ENCODE data around the gene CEP95. TPM values are rescaled to one million over a fixed set of nuclear protein-coding genes. Genes with fewer than 3 reads are reported as not detected.
A peak's percentile ranks its signal among the peaks of the same experiment; 100 is the strongest.

The CEP95 gene
- total and polyA plus RNA-seq, 2 of the 13 experiments (the other 11 are each of a cell fraction or from before 2014, with no cell fraction given), result 65.9 to 68.8 TPM

- TF ChIP-seq, protein P1, sequence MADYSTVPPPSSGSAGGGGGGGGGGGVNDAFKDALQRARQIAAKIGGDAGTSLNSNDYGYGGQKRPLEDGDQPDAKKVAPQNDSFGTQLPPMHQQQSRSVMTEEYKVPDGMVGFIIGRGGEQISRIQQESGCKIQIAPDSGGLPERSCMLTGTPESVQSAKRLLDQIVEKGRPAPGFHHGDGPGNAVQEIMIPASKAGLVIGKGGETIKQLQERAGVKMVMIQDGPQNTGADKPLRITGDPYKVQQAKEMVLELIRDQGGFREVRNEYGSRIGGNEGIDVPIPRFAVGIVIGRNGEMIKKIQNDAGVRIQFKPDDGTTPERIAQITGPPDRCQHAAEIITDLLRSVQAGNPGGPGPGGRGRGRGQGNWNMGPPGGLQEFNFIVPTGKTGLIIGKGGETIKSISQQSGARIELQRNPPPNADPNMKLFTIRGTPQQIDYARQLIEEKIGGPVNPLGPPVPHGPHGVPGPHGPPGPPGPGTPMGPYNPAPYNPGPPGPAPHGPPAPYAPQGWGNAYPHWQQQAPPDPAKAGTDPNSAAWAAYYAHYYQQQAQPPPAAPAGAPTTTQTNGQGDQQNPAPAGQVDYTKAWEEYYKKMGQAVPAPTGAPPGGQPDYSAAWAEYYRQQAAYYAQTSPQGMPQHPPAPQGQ (CRISPR knock-in tag; IDR thresholded peaks at IDR 0.05; ENCODE audit: borderline replicate concordance), result 0 out of 2 replicates have a peak, but pooled peaks have one; percentile 72
- TF ChIP-seq THAP11 (CRISPR knock-in tag; IDR thresholded peaks at IDR 0.05) (peak; percentile 43), PCBP1 (IDR thresholded peaks at IDR 0.05; ENCODE audit: borderline replicate concordance, low read depth, low read length) (0 out of 2 replicates have a peak, but pooled peaks have one; percentile 17), PRPF4 (IDR thresholded peaks at IDR 0.05; ENCODE audit: low read depth, low read length, poor library complexity, severe bottlenecking) (no peak), ZNF225 (CRISPR knock-in tag; IDR thresholded peaks at IDR 0.05) (peak; percentile 56; the same call in 1 of the 2 replicates), ZNF354B (CRISPR knock-in tag; IDR thresholded peaks at IDR 0.05) (0 out of 2 replicates have a peak, but pooled peaks have one; percentile 26), ZNF484 (CRISPR knock-in tag; IDR thresholded peaks at IDR 0.05; ENCODE audit: borderline replicate concordance, low read depth) (no peak), SSRP1 (CRISPR knock-in tag; IDR thresholded peaks at IDR 0.05) (peak; percentile 87), NFATC3 (CRISPR knock-in tag; IDR thresholded peaks at IDR 0.05) (0 out of 2 replicates have a peak, but pooled peaks have one; percentile 46), HOXA5 (CRISPR knock-in tag; IDR thresholded peaks at IDR 0.05) (peak; percentile 63; the same call in 1 of the 2 replicates), FOXP1 (IDR thresholded peaks at IDR 0.05) (no peak), FOXP1 (CRISPR knock-in tag; IDR thresholded peaks at IDR 0.05) (no peak), TEAD3 (CRISPR knock-in tag; optimal IDR thresholded peaks at IDR 0.05; ENCODE audit: borderline replicate concordance) (peak; percentile 40), HDAC6 (IDR thresholded peaks at IDR 0.05; ENCODE audit: low read depth, low read length) (no peak; the same call in 1 of the 2 replicates), SIN3A (IDR thresholded peaks at IDR 0.05; ENCODE audit: borderline replicate concordance, low read depth, low read length) (0 out of 2 replicates have a peak, but pooled peaks have one; percentile 52), ZNF609 (CRISPR knock-in tag; IDR thresholded peaks at IDR 0.05; ENCODE audit: borderline replicate concordance) (peak; percentile 45; the same call in 1 of the 2 replicates), ZNF280D (CRISPR knock-in tag; IDR thresholded peaks at IDR 0.05) (peak; percentile 47; the same call in 1 of the 2 replicates), ZNF782 (CRISPR knock-in tag; IDR thresholded peaks at IDR 0.05; ENCODE audit: borderline replicate concordance) (0 out of 2 replicates have a peak, but pooled peaks have one; percentile 59)
Measured at GRCh38 chr17:64505340-64506200, 1.2 kb upstream of the CEP95 start (continued).

Data from HepG2 (cell line).